K562 (cell line): ENCODE data around the gene ZFP62. TPM values are rescaled to one million over a fixed set of nuclear protein-coding genes. Genes with fewer than 3 reads are reported as not detected.

Experiments
- ATAC-seq: fragments of 200-7000 bp; cut with Tn5 transposase; 3 replicates; pipeline ENCODE4 v1.9.1; 2020; ENCODE audit warnings: moderate library complexity
- BruUV-seq: library from RNA; stranded (reverse); fragments of 400-500 nt; replicated peaks from 2 replicates; lab custom pipeline; 2021; lab: Mats Ljungman, UMichigan
- CTCF ChIA-PET: fragments of 300-600 bp; formaldehyde crosslinking; extraction: SDS; loops from one replicate; lab custom pipeline; 2021; ENCODE audit warnings: low intra/inter-chr PET ratio; lab: Yijun Ruan, JAX
- POLR2A ChIA-PET: fragments of 300-600, 350-650 bp; sonication (Branson Sonifier 250); formaldehyde crosslinking; extraction: SDS; loops from one replicate; lab custom pipeline; 2021; ENCODE audit warnings: antibody characterized with exemption, inconsistent platforms; lab: Yijun Ruan, JAX
- DNase-seq, 4 experiments: peaks; one replicate each; pipeline versions ENCODE4 v3.0.0 to v3.0.0-alpha.2; 2011 to 2018; ENCODE audit warnings: low spot score in 3 of 4, mixed read lengths in 3 of 4; ENCODE audit errors: extremely low read depth in 1 of 4
- FAIRE-seq: peaks from 2 replicates; lab custom pipeline; 2011; peaks lifted over from hg19 to GRCh38; lab: Jason Lieb, UNC
- H2AFZ ChIP-seq: 2 replicates; pipeline ENCODE4 v1.6.0; 2011; ENCODE audit warnings: low read depth, low read length, control low read depth, inconsistent platforms
- H3K27ac ChIP-seq: fragments of 200-600 bp; 3 replicates; pipeline ENCODE4 v1.8.0; 2011; ENCODE audit warnings: low read depth, mild to moderate bottlenecking, control low read depth, inconsistent platforms, low read length, moderate library complexity, mixed read lengths; ENCODE audit errors: extremely low read depth
- H3K27me3 ChIP-seq, 2 experiments: fragments of 300-600 bp in 1 of 2; 2 replicates in 1 of 2; 3 replicates in 1 of 2; pipeline versions ENCODE4 v1.6.0 to v1.8.0; 2011; ENCODE audit warnings: inconsistent platforms in 2 of 2, low read length in 2 of 2, mild to moderate bottlenecking in 1 of 2, mixed read lengths in 1 of 2, moderate library complexity in 1 of 2; ENCODE audit not compliant: control insufficient read depth in 2 of 2, insufficient read depth in 2 of 2
- H3K36me3 ChIP-seq: fragments of 300-600 bp; 3 replicates; pipeline ENCODE4 v1.8.0; 2011; ENCODE audit warnings: mild to moderate bottlenecking, low read length, inconsistent platforms; ENCODE audit not compliant: control insufficient read depth, insufficient read depth
- H3K4me1 ChIP-seq, 2 experiments: fragments of 200-600 bp in 1 of 2; replicated peaks in 1 of 2; 2 replicates in 1 of 2; 3 replicates in 1 of 2; pipeline versions ENCODE4 v1.5.1 to v1.8.0; 2011; ENCODE audit warnings: inconsistent platforms in 2 of 2, low read length in 2 of 2, mild to moderate bottlenecking in 1 of 2, mixed read lengths in 1 of 2, moderate library complexity in 1 of 2; ENCODE audit not compliant: control insufficient read depth in 2 of 2, insufficient read depth in 2 of 2
- H3K4me2 ChIP-seq: 2 replicates; pipeline ENCODE4 v1.6.1; 2011; ENCODE audit warnings: low read length, control low read depth, inconsistent platforms, mixed read lengths; ENCODE audit not compliant: insufficient read depth
- H3K4me3 ChIP-seq: fragments of 200-600 bp; sonication (generic), shearing (Covaris generic); 2 replicates; pipeline ENCODE4 v1.5.1; 2016; ENCODE audit warnings: control low read depth, inconsistent platforms
- H3K79me2 ChIP-seq: fragments of 200-600 bp; 3 replicates; pipeline ENCODE4 v1.8.0; 2011; ENCODE audit warnings: low read length, inconsistent platforms; ENCODE audit not compliant: control insufficient read depth, insufficient read depth
- H3K9ac ChIP-seq, 2 experiments: 2 replicates each; pipeline versions ENCODE4 v1.6.0 to v1.6.1; 2011; ENCODE audit warnings: low read depth in 2 of 2, low read length in 2 of 2, control low read depth in 1 of 2, inconsistent platforms in 1 of 2, mild to moderate bottlenecking in 1 of 2, mixed read lengths in 1 of 2; ENCODE audit not compliant: insufficient read depth in 1 of 2
- H3K9me1 ChIP-seq: one replicate; pipeline ENCODE4 v1.6.0; 2011; ENCODE audit warnings: inconsistent platforms, mild to moderate bottlenecking, low read length, moderate library complexity; ENCODE audit not compliant: control insufficient read depth, insufficient read depth
- H3K9me3 ChIP-seq: replicated peaks from 2 replicates; pipeline ENCODE4 v1.5.1; 2011; ENCODE audit warnings: low read depth, low read length, inconsistent platforms; ENCODE audit not compliant: control insufficient read depth, insufficient read depth
- H4K20me1 ChIP-seq: replicated peaks from 2 replicates; pipeline ENCODE4 v1.6.1; 2011; ENCODE audit warnings: low read length, inconsistent platforms, mixed read lengths; ENCODE audit not compliant: control insufficient read depth, insufficient read depth
- CTCFL ChIP-seq: IDR thresholded peaks from 2 replicates; pipeline ENCODE4 v1.6.1; 2011; ENCODE audit warnings: borderline replicate concordance, low read depth, mild to moderate bottlenecking, moderate library complexity, low read length; ENCODE audit not compliant: insufficient read depth, poor library complexity, severe bottlenecking
- ESRRA ChIP-seq: fragments of 450-650 bp; IDR thresholded peaks from 2 replicates; pipeline ENCODE4 v1.6.1; 2014; ENCODE audit warnings: low read depth, mild to moderate bottlenecking, moderate library complexity, borderline replicate concordance
- FOXJ2 ChIP-seq: fragments of 200-800 bp; sonication (Bioruptor generic); IDR thresholded peaks from 2 replicates; pipeline ENCODE4 v1.6.1; 2016; ENCODE audit warnings: missing genetic modification characterization, missing compliant biosample characterization
- HINFP ChIP-seq: fragments of 450-650 bp; conservative IDR thresholded peaks from 2 replicates; pipeline ENCODE4 v1.6.1; 2016; ENCODE audit warnings: missing genetic modification characterization, low read depth, mild to moderate bottlenecking, control low read depth, missing compliant biosample characterization
- IRF2 ChIP-seq: sonication (generic); formaldehyde crosslinking; IDR thresholded peaks from 2 replicates; pipeline ENCODE4 v1.8.1; 2022; ENCODE audit warnings: mild to moderate bottlenecking, missing genetic modification reagents
- MCM2 ChIP-seq: fragments of 450-650 bp; IDR thresholded peaks from 2 replicates; pipeline ENCODE4 v1.6.1; 2017; ENCODE audit warnings: low read depth, mild to moderate bottlenecking
- PHB2 ChIP-seq: fragments of 450-650 bp; IDR thresholded peaks from 2 replicates; pipeline ENCODE4 v1.6.1; 2017; ENCODE audit warnings: low read depth
- POU5F1 ChIP-seq: fragments of 150-350 bp; IDR thresholded peaks from 2 replicates; pipeline ENCODE4 v1.6.1; 2014; ENCODE audit warnings: borderline replicate concordance, low read length, low read depth, mild to moderate bottlenecking; ENCODE audit not compliant: partially characterized antibody
- RAD21 ChIP-seq, 2 experiments: fragments of 250-450 bp in 1 of 2; fragments of 450-650 bp in 1 of 2; sonication (Bioruptor Pico) in 1 of 2; formaldehyde crosslinking in 1 of 2; IDR thresholded peaks in 1 of 2; conservative IDR thresholded peaks in 1 of 2; 2 replicates each; pipeline versions ENCODE4 v1.4.0 to v1.8.0; 2020 to 2022; ENCODE audit warnings: mild to moderate bottlenecking in 2 of 2, moderate library complexity in 1 of 2
- RAD51 ChIP-seq: fragments of 450-650 bp; IDR thresholded peaks from 2 replicates; pipeline ENCODE4 v1.7.1; 2016; ENCODE audit warnings: low read depth, mild to moderate bottlenecking, borderline replicate concordance
- U2AF1 ChIP-seq: fragments of 200-400 bp; formaldehyde crosslinking; optimal IDR thresholded peaks from 2 replicates; pipeline ENCODE3; 2017; ENCODE audit warnings: mild to moderate bottlenecking, low read depth, low read length, moderate library complexity
- WGBS: fragments of 100-300 bp; shearing (Covaris generic); methylation state at CpG from one replicate; pipeline ENCODE4 v1.1.6; 2016; ENCODE audit warnings: low coverage, mixed read lengths; ENCODE audit not compliant: insufficient coverage; ENCODE audit errors: missing lambda C conversion rate; 5-methylcytosine and 5-hydroxymethylcytosine counted together
- in situ Hi-C: fragments of 300-500 bp; cut with MboI; formaldehyde crosslinking; loops from 4 replicates; pipeline ENCODE4 v1.15.0; 2018; ENCODE audit warnings: inconsistent platforms, mixed read lengths
- intact Hi-C: fragments of 100-400 bp; cut with micrococcal nuclease; formaldehyde crosslinking; loops from 2 replicates; pipeline ENCODE4 v1.14.2; 2022
- polyA plus RNA-seq, 8 experiments: library from polyadenylated mRNA; depleted of rRNA in 4 of 8; stranded (reverse) in 5 of 8; unstranded in 3 of 8; fragments of >200 nt; fragmentation: Nextera tagmentation in 2 of 8; fragmentation: Illumina TruSeq in 1 of 8; extraction: Ambion mirVana in 2 of 8; extraction: Trizol in 1 of 8; gene quantifications; 2 replicates each; pipeline versions ENCODE4 v1.2.1 to v1.2.3, GENCODE V29; 2011 to 2014; ENCODE audit warnings: inconsistent platforms in 1 of 8, missing spikeins in 1 of 8
- total RNA-seq, 7 experiments: library from RNA; depleted of rRNA in 6 of 7; stranded (reverse); fragments of >200 nt in 6 of 7; fragmentation: Illumina TruSeq in 2 of 7; extraction: Trizol in 2 of 7; gene quantifications; 2 replicates each; pipeline versions ENCODE4 v1.2.1 to v1.2.3, GENCODE V29; 2011 to 2021; ENCODE audit warnings: low replicate concordance in 1 of 7

The ZFP62 gene
- total and polyA plus RNA-seq, 9 of the 15 experiments (the other 6 are each of a cell fraction or from before 2014, with no cell fraction given): 12.2 to 37.5 (median 25.0) TPM

- peak overlapping the region; percentile 87 to 93 for H3K9ac ChIP-seq
- ChIA-PET POLR2A (interaction anchor here (0.6 to 3.3 kb wide), 14 partner anchors 8 to 354 kb away, joined by 3 to 14 read pairs (median 4); partner anchors contain the start of gene MGAT1), CTCF (interaction anchor here (0.6 kb wide), 1 partner anchor 28 kb away, joined by 4 read pairs; no protein-coding TSS in a partner anchor)
- peak overlapping the region; percentile 98 for H2AFZ ChIP-seq
- no peaks in the 10 kb centered on the region for H3K9me1 ChIP-seq
- under 1% methylated on average over 50 of the region's 80 CpGs for WGBS
- H3K4me1 ChIP-seq: peaks cover 13 to 28% of the 10 kb centered on the region in 2 experiments; a peak in 4 of 5 replicates
- peak overlapping the region; percentile 96 for H3K4me2 ChIP-seq
- ATAC-seq (peak; percentile 94), FAIRE-seq (peak; percentile 55), DNase-seq (peak; percentile 82 to 94 (median 91))
- peaks cover 7% of the 10 kb centered on the region for H3K9me3 ChIP-seq
- no peaks in the 10 kb centered on the region for H4K20me1 ChIP-seq
- peak overlapping the region; percentile 70 for H3K4me3 ChIP-seq
- in situ Hi-C loops: no loop called here
- intact Hi-C loops: loop anchor here (2.0 kb wide), 1 partner anchor 29 kb away; the partner anchor contains the start of gene MGAT1
- H3K36me3 ChIP-seq: peaks cover 20% of the 10 kb centered on the region; the same call in 2 of the 3 replicates
- H3K27me3 ChIP-seq: no peaks in the 10 kb centered on the region
- BruUV-seq: TSS peak; percentile 84
- H3K79me2 ChIP-seq: peaks cover 32% of the 10 kb centered on the region
- H3K27ac ChIP-seq: peak overlapping the region; percentile 94
- TF ChIP-seq FOXJ2 (tag): no peak
- TF ChIP-seq RAD51: no peak
- TF ChIP-seq RAD21 (CRISPR knock-in tag; conservative IDR thresholded peaks at IDR 0.05 in 1 of 2, IDR thresholded peaks at IDR 0.05 in 1 of 2): no peak
- TF ChIP-seq HINFP (tag): no peak
- TF ChIP-seq IRF2: no peak
- peak; percentile 69 for TF ChIP-seq U2AF1
- no peak for TF ChIP-seq MCM2
- TF ChIP-seq CTCFL: peak; percentile 71
- TF ChIP-seq POU5F1: no peak
- TF ChIP-seq ESRRA: no peak; the same call in 1 of the 2 replicates
- TF ChIP-seq PHB2: no peak
These were observed 29.7 kb downstream of the ZFP62 start for GRCh38 chr5:180831139-180832093.
